Right lobe of liver (tissue), 4 donors: Measurements from ENCODE around the gene LRCH1.

ENCODE experiments used
- POLR2A ChIP-seq: fragments of 450-650 bp; IDR thresholded peaks from one replicate; pipeline ENCODE4 v1.6.1; 2017; ENCODE audit warnings: antibody characterized with exemption, mild to moderate bottlenecking
- TF ChIP-seq, protein P1 (sequence below), 4 donors: fragments of 200-600 bp in 3 of 4; fragments of 450-650 bp in 1 of 4; IDR thresholded peaks; one replicate each; pipeline versions ENCODE4 v1.5.1 to v1.8.0; 2016 to 2022; ENCODE audit warnings: antibody characterized with exemption in 4 of 4, mild to moderate bottlenecking in 2 of 4
- donor health status: DM: no; HTN: no; CAD: no.
- donor health status: DM: no; HTN: no; CAD: no.
- donor health status: DM: no; HTN: yes; CAD: no.

DNA sequence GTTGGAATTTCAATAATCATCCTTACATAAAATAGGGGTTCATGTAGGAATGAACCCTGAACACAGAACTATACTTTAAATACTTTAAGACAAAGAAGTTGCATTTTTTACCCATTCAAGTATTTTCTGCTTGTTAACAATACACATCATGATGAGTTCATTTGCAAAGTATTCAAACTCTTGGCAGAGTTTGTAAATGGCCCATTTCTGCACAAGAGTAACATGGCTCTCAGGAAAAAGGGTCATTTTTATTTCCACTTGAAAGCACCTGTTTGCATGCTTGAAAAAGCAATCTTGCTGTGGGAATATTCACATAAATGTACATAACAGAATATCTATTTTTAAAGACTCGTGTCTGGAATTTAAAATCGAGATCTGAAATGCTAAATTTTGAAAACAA, 225.9 kb downstream of the LRCH1 start:
- TF ChIP-seq, protein P1, sequence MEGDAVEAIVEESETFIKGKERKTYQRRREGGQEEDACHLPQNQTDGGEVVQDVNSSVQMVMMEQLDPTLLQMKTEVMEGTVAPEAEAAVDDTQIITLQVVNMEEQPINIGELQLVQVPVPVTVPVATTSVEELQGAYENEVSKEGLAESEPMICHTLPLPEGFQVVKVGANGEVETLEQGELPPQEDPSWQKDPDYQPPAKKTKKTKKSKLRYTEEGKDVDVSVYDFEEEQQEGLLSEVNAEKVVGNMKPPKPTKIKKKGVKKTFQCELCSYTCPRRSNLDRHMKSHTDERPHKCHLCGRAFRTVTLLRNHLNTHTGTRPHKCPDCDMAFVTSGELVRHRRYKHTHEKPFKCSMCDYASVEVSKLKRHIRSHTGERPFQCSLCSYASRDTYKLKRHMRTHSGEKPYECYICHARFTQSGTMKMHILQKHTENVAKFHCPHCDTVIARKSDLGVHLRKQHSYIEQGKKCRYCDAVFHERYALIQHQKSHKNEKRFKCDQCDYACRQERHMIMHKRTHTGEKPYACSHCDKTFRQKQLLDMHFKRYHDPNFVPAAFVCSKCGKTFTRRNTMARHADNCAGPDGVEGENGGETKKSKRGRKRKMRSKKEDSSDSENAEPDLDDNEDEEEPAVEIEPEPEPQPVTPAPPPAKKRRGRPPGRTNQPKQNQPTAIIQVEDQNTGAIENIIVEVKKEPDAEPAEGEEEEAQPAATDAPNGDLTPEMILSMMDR (IDR thresholded peaks at IDR 0.05), result no peak
- TF ChIP-seq POLR2A, result no peak
